HUES6 (cell line): ENCODE measurements around the gene DBF4B.
"Not testable (repeated sequence)": the region's sequence is repeated elsewhere in the genome, so short reads cannot be mapped to it uniquely, and the experiment has no call there.

Experiments used
- H3K27ac ChIP-seq: 2 replicates; pipeline ENCODE4 v1.7.0; 2013; ENCODE audit warnings: low read depth, mild to moderate bottlenecking, low read length, inconsistent platforms
- H3K27me3 ChIP-seq: 2 replicates; pipeline ENCODE4 v1.6.1; 2013; ENCODE audit warnings: low read length; ENCODE audit not compliant: control insufficient read depth, insufficient read depth
- H3K36me3 ChIP-seq: 2 replicates; pipeline ENCODE4 v1.6.1; 2013; ENCODE audit warnings: low read length; ENCODE audit not compliant: control insufficient read depth, insufficient read depth
- H3K4me1 ChIP-seq: 2 replicates; pipeline ENCODE4 v1.6.1; 2013; ENCODE audit warnings: low read length; ENCODE audit not compliant: control insufficient read depth, insufficient read depth
- H3K4me3 ChIP-seq: 2 replicates; pipeline ENCODE4 v1.5.1; 2013; ENCODE audit warnings: low read depth, low read length
- H3K9ac ChIP-seq: one replicate; pipeline ENCODE4 v1.6.1; 2013; ENCODE audit warnings: mild to moderate bottlenecking, low read length
- H3K9me3 ChIP-seq: 2 replicates; pipeline ENCODE4 v1.6.1; 2013; ENCODE audit warnings: low read depth, low read length; ENCODE audit not compliant: control insufficient read depth, insufficient read depth

The DBF4B gene

GRCh38 chr17:44708401-44709263, at the start of gene DBF4B:
DBF4B (plus strand) TSS chr17:44708665; CDS start chr17:44708821, 156 bp downstream.
- Histone ChIP-seq H3K9me3 (no peaks in the 10 kb centered on the region), H3K4me1 (peaks cover 6% of the 10 kb centered on the region), H3K4me3 (peak within 1 kb of the TSS; percentile 94), H3K27me3 (no peaks in the 10 kb centered on the region), H3K36me3 (peaks cover 2% of the 10 kb centered on the region), H3K9ac (peak within 1 kb of the TSS; percentile 84), H3K27ac (peak within 1 kb of the TSS; percentile 16; the same call in 1 of the 2 replicates)

GRCh38 chr17:44661835-44662234, 46.6 kb upstream of the DBF4B start:
- Histone ChIP-seq H3K36me3 (peaks cover 2% of the 10 kb centered on the region; the same call in 1 of the 2 replicates), H3K27me3 (peaks cover 12% of the 10 kb centered on the region), H3K4me3 (no peak overlapping the region), H3K9me3 (no peaks in the 10 kb centered on the region), H3K9ac (no peak overlapping the region), H3K27ac (no peak overlapping the region), H3K4me1 (no peaks in the 10 kb centered on the region)

- Histone ChIP-seq H3K27ac (no peak overlapping the region), H3K27me3 (no peaks in the 10 kb centered on the region), H3K9ac (no peak overlapping the region), H3K4me3 (no peak overlapping the region), H3K9me3 (no peaks in the 10 kb centered on the region), H3K36me3 (peaks cover 2% of the 10 kb centered on the region; the same call in 1 of the 2 replicates), H3K4me1 (no peaks in the 10 kb centered on the region)
Measured at GRCh38 chr17:44663095-44663494, 45.4 kb upstream of the DBF4B start.

- Histone ChIP-seq H3K27me3 (no peaks in the 10 kb centered on the region), H3K9me3 (no peaks in the 10 kb centered on the region), H3K4me3 (no peak overlapping the region), H3K36me3 (peaks cover 2% of the 10 kb centered on the region; the same call in 1 of the 2 replicates), H3K4me1 (no peaks in the 10 kb centered on the region), H3K9ac (no peak overlapping the region), H3K27ac (no peak overlapping the region)
Measured at GRCh38 chr17:44664867-44665266, 43.6 kb upstream of the DBF4B start.

GRCh38 chr17:44666006-44666405, 42.5 kb upstream of the DBF4B start:
- no peaks in the 10 kb centered on the region for H3K9me3 ChIP-seq
- H3K4me1 ChIP-seq: no peaks in the 10 kb centered on the region
- H3K4me3 ChIP-seq: no peak overlapping the region
- H3K36me3 ChIP-seq: peaks cover 2% of the 10 kb centered on the region; the same call in 1 of the 2 replicates
- H3K27me3 ChIP-seq: no peaks in the 10 kb centered on the region
- no peak overlapping the region for H3K9ac ChIP-seq
- no peak overlapping the region for H3K27ac ChIP-seq

- Histone ChIP-seq H3K9me3 (no peaks in the 10 kb centered on the region), H3K27ac (no peak overlapping the region), H3K4me1 (no peaks in the 10 kb centered on the region), H3K4me3 (no peak overlapping the region), H3K9ac (no peak overlapping the region), H3K36me3 (no peaks in the 10 kb centered on the region), H3K27me3 (no peaks in the 10 kb centered on the region)
Measured at GRCh38 chr17:44672479-44673093, 35.9 kb upstream of the DBF4B start.

- H3K9ac ChIP-seq: no peak overlapping the region
- H3K9me3 ChIP-seq: no peaks in the 10 kb centered on the region
- no peak overlapping the region for H3K4me3 ChIP-seq
- H3K4me1 ChIP-seq: no peaks in the 10 kb centered on the region
- H3K36me3 ChIP-seq: peaks cover 8% of the 10 kb centered on the region; the same call in 1 of the 2 replicates
- H3K27me3 ChIP-seq: no peaks in the 10 kb centered on the region
- H3K27ac ChIP-seq: no peak overlapping the region
Measured at GRCh38 chr17:44673893-44674292, 34.6 kb upstream of the DBF4B start.

- Histone ChIP-seq H3K4me3 (no peak overlapping the region), H3K9ac (no peak overlapping the region), H3K27ac (no peak overlapping the region), H3K27me3 (no peaks in the 10 kb centered on the region), H3K4me1 (no peaks in the 10 kb centered on the region), H3K9me3 (no peaks in the 10 kb centered on the region), H3K36me3 (peaks cover 28% of the 10 kb centered on the region)
Measured at GRCh38 chr17:44677136-44677535, 31.3 kb upstream of the DBF4B start.

GRCh38 chr17:44683303-44683702, 25.2 kb upstream of the DBF4B start:
- not testable (repeated sequence) for H3K27ac ChIP-seq

GRCh38 chr17:44687756-44688155, 20.7 kb upstream of the DBF4B start:
- no peak overlapping the region for H3K27ac ChIP-seq
- H3K9me3 ChIP-seq: no peaks in the 10 kb centered on the region
- H3K36me3 ChIP-seq: peaks cover 15% of the 10 kb centered on the region
- no peaks in the 10 kb centered on the region for H3K27me3 ChIP-seq
- H3K4me3 ChIP-seq: no peak overlapping the region
- no peak overlapping the region for H3K9ac ChIP-seq
- peaks cover 6% of the 10 kb centered on the region for H3K4me1 ChIP-seq

More at GRCh38 chr17:44683303-44683702, 25.2 kb upstream of the DBF4B start:
- H3K9ac ChIP-seq, H3K4me3 ChIP-seq, H3K4me1 ChIP-seq, H3K9me3 ChIP-seq, H3K27me3 ChIP-seq: not testable (repeated sequence)
- peaks cover 41% of the 10 kb centered on the region for H3K36me3 ChIP-seq

GRCh38 chr17:44688200-44688599, 20.3 kb upstream of the DBF4B start:
- Histone ChIP-seq H3K9ac (no peak overlapping the region), H3K4me1 (peaks cover 6% of the 10 kb centered on the region), H3K9me3 (no peaks in the 10 kb centered on the region), H3K4me3 (peak overlapping the region; percentile 97), H3K27ac (no peak overlapping the region), H3K36me3 (peaks cover 10% of the 10 kb centered on the region), H3K27me3 (no peaks in the 10 kb centered on the region)
